Measurements from ENCODE around the gene TENT5A.

TENT5A gene

DNA sequence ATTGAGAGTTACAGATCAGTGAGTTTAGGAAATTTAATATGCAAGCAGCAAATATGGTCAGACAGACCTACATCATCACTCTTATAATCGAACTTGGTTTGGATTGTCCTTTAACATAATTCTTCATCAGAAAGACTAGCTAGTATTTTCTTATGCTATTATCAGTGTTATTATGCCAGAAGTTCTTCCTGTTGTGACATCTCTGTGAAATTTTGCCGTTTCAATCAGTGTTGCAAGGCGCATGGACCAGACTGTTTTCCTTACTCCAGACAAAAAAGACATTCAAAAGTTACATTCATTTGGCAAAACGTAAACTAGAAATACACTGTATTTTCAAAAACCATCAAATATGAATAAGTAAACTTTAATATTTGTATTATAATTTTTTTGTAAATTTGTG, 5.7 kb upstream of the TENT5A start:
- TF ChIP-seq, protein P1, sequence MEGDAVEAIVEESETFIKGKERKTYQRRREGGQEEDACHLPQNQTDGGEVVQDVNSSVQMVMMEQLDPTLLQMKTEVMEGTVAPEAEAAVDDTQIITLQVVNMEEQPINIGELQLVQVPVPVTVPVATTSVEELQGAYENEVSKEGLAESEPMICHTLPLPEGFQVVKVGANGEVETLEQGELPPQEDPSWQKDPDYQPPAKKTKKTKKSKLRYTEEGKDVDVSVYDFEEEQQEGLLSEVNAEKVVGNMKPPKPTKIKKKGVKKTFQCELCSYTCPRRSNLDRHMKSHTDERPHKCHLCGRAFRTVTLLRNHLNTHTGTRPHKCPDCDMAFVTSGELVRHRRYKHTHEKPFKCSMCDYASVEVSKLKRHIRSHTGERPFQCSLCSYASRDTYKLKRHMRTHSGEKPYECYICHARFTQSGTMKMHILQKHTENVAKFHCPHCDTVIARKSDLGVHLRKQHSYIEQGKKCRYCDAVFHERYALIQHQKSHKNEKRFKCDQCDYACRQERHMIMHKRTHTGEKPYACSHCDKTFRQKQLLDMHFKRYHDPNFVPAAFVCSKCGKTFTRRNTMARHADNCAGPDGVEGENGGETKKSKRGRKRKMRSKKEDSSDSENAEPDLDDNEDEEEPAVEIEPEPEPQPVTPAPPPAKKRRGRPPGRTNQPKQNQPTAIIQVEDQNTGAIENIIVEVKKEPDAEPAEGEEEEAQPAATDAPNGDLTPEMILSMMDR (IDR thresholded peaks at IDR 0.05; ENCODE audit: insufficient read depth, missing control alignments) = no peak
- DNase-seq (ENCODE audit: insufficient read length, low spot score) = no peak
- no peak for FAIRE-seq

DNA sequence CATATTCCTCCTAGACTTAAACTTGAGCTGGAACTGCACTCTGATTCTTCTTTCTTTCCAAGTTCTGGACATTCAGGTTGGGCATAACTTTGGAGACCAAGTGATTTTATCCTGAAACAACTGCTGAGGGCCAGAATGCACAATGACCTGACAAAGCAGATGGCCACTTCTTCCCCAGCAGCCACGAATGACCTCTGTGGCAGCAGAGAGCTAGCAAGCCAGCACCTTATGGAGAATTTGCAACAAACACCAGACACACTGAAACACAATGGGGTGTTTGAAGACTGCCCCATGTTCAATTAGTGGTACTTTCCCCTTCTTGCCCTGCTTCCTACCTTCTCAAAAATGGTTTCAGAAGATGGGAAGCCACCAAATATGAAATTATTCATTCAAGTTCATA, 4.2 kb upstream of the TENT5A start:
- DNase-seq (ENCODE audit: insufficient read length, low spot score) = no peak
- no peak for FAIRE-seq
- TF ChIP-seq, protein P1 (IDR thresholded peaks at IDR 0.05; ENCODE audit: insufficient read depth, missing control alignments) = no peak

GRCh38 chr6:81755551-81755950, 3.1 kb upstream of the TENT5A start:
- no peak for FAIRE-seq
- DNase-seq (ENCODE audit: insufficient read length, low spot score) = no peak
- TF ChIP-seq, protein P1 (IDR thresholded peaks at IDR 0.05; ENCODE audit: insufficient read depth, missing control alignments) = no peak

DNA sequence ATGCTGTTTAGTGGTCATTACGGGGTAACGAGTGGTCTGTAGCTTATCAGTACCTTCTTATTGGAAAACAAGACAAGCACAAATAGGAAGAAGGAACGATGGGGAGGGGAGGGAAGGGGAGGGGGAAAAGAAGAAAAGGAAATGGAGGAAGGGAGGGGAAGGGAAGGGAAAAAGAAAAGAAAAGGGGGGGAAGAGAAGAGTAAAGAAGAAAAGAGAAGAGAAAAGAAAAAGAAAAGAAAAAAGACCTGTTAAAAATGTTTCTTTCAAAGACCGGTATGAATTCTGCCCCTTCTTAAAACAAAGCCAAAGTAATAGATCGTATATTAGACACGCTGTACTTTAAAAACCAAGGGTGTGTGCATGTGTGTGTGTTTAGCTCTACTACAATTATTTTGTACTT, 2.4 kb upstream of the TENT5A start:
- TF ChIP-seq, protein P1 (IDR thresholded peaks at IDR 0.05; ENCODE audit: insufficient read depth, missing control alignments) = no peak
- FAIRE-seq (no peak), DNase-seq (ENCODE audit: insufficient read length, low spot score) (no peak)

- DNase-seq (ENCODE audit: insufficient read length, low spot score) (peak; percentile 20), FAIRE-seq (no peak)
- TF ChIP-seq, protein P1 (IDR thresholded peaks at IDR 0.05; ENCODE audit: insufficient read depth, missing control alignments) = peak; percentile 55
Observed at GRCh38 chr6:81753711-81754577, 1.5 kb upstream of the TENT5A start.

DNA sequence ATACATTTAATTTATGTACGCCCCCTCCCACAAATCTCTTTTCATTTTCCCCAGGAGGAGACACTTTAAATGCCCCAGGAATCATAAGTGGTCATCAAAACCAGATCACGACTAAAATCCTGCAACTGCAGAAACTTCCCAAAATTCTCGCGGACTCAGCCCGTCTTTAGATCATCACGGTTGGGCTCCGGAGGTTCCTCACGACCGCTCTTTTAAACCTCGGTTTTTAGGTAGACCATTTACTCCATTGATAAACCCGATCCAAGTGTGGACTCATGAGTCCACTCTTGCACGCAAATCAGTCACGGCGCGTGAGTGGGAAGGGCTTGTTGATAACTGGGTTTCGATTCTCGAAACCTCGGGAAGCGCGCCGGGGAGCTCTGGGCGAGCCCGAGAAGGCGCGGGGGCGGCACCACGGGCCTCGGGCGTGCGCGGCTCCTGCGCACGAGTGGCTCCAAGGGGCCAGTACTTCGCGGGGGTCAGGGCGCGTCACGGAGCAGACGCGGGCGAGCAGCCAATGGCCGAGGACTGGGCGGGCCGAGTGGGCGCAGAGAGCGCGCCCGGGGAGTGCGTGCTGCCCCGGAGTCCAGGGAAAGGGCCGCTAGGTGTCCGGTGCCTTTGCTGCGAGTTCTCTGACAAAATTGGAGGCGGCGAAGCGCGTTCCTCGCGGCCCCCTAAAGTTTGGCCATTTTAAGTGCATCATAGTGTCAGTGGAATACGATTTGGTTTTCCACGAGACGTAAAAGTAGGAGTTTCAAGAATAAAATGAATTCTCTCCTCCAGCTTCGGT, 635 bp upstream of the TENT5A start:
- FAIRE-seq (no peak), DNase-seq (ENCODE audit: insufficient read length, low spot score) (peak; percentile 61)
- TF ChIP-seq, protein P1 (IDR thresholded peaks at IDR 0.05; ENCODE audit: insufficient read depth, missing control alignments) = no peak
